Endothelial cell of umbilical vein (primary cell): ENCODE measurements around the gene FAM219A. TPM values are rescaled to one million over a fixed set of nuclear protein-coding genes. Genes with fewer than 3 reads are reported as not detected.

Source experiments
- BruUV-seq: library from RNA; stranded (reverse); fragments of 400-500 nt; replicated peaks from 2 replicates; lab custom pipeline; 2021; lab: Mats Ljungman, UMichigan
- CTCF ChIA-PET: fragments of 300-600, 350-600 bp; sonication (Branson Sonifier 250); formaldehyde crosslinking; loops from one replicate; lab custom pipeline; 2021; ENCODE audit warnings: antibody characterized with exemption, inconsistent platforms; lab: Charles Lee
- POLR2A ChIA-PET: fragments of 300-600, 350-600 bp; sonication (Branson Sonifier 250); formaldehyde crosslinking; loops from one replicate; lab custom pipeline; 2021; ENCODE audit warnings: antibody characterized with exemption, inconsistent platforms; lab: Charles Lee
- DNase-seq: peaks from one replicate; pipeline ENCODE4 v3.0.0-alpha.2; 2011; ENCODE audit warnings: low read depth, low spot score
- FAIRE-seq: peaks from 2 replicates; lab custom pipeline; 2011; peaks lifted over from hg19 to GRCh38; lab: Jason Lieb, UNC
- H2AFZ ChIP-seq: 2 replicates; pipeline ENCODE4 v1.6.0; 2012; ENCODE audit warnings: low read depth, low read length, control low read depth, inconsistent platforms
- H3K27ac ChIP-seq: 2 replicates; pipeline ENCODE4 v1.5.1; 2011; ENCODE audit warnings: low read depth, mild to moderate bottlenecking, control low read depth, low read length, moderate library complexity; ENCODE audit not compliant: insufficient read depth
- H3K27me3 ChIP-seq, 2 experiments: 2 replicates each; pipeline versions ENCODE4 v1.6.0 to v1.6.1; 2011; ENCODE audit warnings: low read length in 2 of 2, mixed read lengths in 1 of 2; ENCODE audit not compliant: control insufficient read depth in 2 of 2, insufficient read depth in 2 of 2
- H3K36me3 ChIP-seq, 2 experiments: 2 replicates in 1 of 2; 3 replicates in 1 of 2; pipeline ENCODE4 v1.5.1; 2011; ENCODE audit warnings: low read length in 2 of 2, mild to moderate bottlenecking in 1 of 2, moderate library complexity in 1 of 2; ENCODE audit not compliant: control insufficient read depth in 2 of 2, insufficient read depth in 2 of 2; ENCODE audit errors: extremely low read depth in 1 of 2
- H3K4me1 ChIP-seq: 3 replicates; pipeline ENCODE4 v1.5.1; 2011; ENCODE audit warnings: mild to moderate bottlenecking, low read length; ENCODE audit not compliant: control insufficient read depth, insufficient read depth; ENCODE audit errors: extremely low read depth
- H3K4me2 ChIP-seq: 2 replicates; pipeline ENCODE4 v1.6.1; 2011; ENCODE audit warnings: low read length, control low read depth, mixed read lengths; ENCODE audit not compliant: insufficient read depth
- H3K4me3 ChIP-seq, 3 experiments: fragments of 200-600 bp in 1 of 3; sonication (generic), shearing (Covaris generic) in 1 of 3; replicated peaks in 1 of 3; 2 replicates each; pipeline ENCODE4 v1.5.1; 2011 to 2016; ENCODE audit warnings: control low read depth in 3 of 3, low read length in 3 of 3, mild to moderate bottlenecking in 2 of 3, inconsistent platforms in 1 of 3, low read depth in 1 of 3, moderate library complexity in 1 of 3; ENCODE audit not compliant: insufficient read depth in 1 of 3
- H3K79me2 ChIP-seq: 2 replicates; pipeline ENCODE4 v1.6.0; 2012; ENCODE audit warnings: low read length, inconsistent platforms; ENCODE audit not compliant: control insufficient read depth, insufficient read depth
- H3K9ac ChIP-seq: replicated peaks from 2 replicates; pipeline ENCODE3; 2011; ENCODE audit warnings: low read length, control low read depth; ENCODE audit not compliant: insufficient read depth; ENCODE audit errors: extremely low read depth
- H3K9me1 ChIP-seq: replicated peaks from 3 replicates; pipeline ENCODE4 v1.6.0; 2011; ENCODE audit warnings: mild to moderate bottlenecking, low read length; ENCODE audit not compliant: control insufficient read depth, insufficient read depth; ENCODE audit errors: extremely low read depth
- H3K9me3 ChIP-seq: replicated peaks from 2 replicates; pipeline ENCODE4 v1.5.1; 2012; ENCODE audit warnings: low read length, inconsistent platforms; ENCODE audit not compliant: control insufficient read depth, insufficient read depth
- H4K20me1 ChIP-seq: replicated peaks from 2 replicates; pipeline ENCODE3; 2011; ENCODE audit warnings: mild to moderate bottlenecking, low read length; ENCODE audit not compliant: control insufficient read depth, insufficient read depth; ENCODE audit errors: extremely low read depth
- EZH2 ChIP-seq: IDR thresholded peaks from 2 replicates; pipeline ENCODE4 v1.6.1; 2012; ENCODE audit warnings: borderline replicate concordance, low read depth, mild to moderate bottlenecking, moderate library complexity, low read length, inconsistent platforms; ENCODE audit not compliant: severe bottlenecking
- FOS ChIP-seq: IDR thresholded peaks from 2 replicates; pipeline ENCODE4 v1.6.1; 2011; ENCODE audit warnings: mild to moderate bottlenecking, low read length, moderate library complexity, borderline replicate concordance; ENCODE audit not compliant: insufficient read depth
- GATA2 ChIP-seq: IDR thresholded peaks from 2 replicates; pipeline ENCODE4 v1.7.0; 2011; ENCODE audit warnings: low read depth, mild to moderate bottlenecking, moderate library complexity, mixed read lengths, low read length; ENCODE audit not compliant: insufficient read length, insufficient read depth
- JUN ChIP-seq: IDR thresholded peaks from 2 replicates; pipeline ENCODE4 v1.6.1; 2011; ENCODE audit warnings: borderline replicate concordance, low read depth; ENCODE audit not compliant: insufficient read length, insufficient read depth
- MYC ChIP-seq: IDR thresholded peaks from one replicate; pipeline ENCODE4 v1.6.1; 2011; ENCODE audit warnings: mild to moderate bottlenecking, low read depth, low read length
- POLR2A ChIP-seq: IDR thresholded peaks from 2 replicates; pipeline ENCODE4 v1.6.1; 2012; ENCODE audit warnings: low read depth, mild to moderate bottlenecking, control low read depth, low read length
- POLR2AphosphoS5 ChIP-seq: IDR thresholded peaks from 2 replicates; pipeline ENCODE4 v1.6.1; 2012; ENCODE audit warnings: low read depth, mild to moderate bottlenecking, control low read depth, low read length, moderate library complexity; ENCODE audit not compliant: insufficient read depth
- dilution Hi-C: fragments of 300-500 bp; cut with MboI; formaldehyde crosslinking; loops from one replicate; pipeline ENCODE4 v1.15.0; 2019; ENCODE audit warnings: low sequenced_read_pairs; ENCODE audit not compliant: extremely low pct_ligation_motif_present
- intact Hi-C: fragments of 100-400 bp; cut with micrococcal nuclease; formaldehyde crosslinking; loops from one replicate; pipeline ENCODE4 v1.10.0; 2022
- polyA plus RNA-seq, 4 experiments: library from polyadenylated mRNA; depleted of rRNA in 3 of 4; stranded (reverse) in 3 of 4; unstranded in 1 of 4; fragments of >200 nt; gene quantifications; 2 replicates each; pipeline versions ENCODE4 v1.2.1 to v1.2.3, GENCODE V29; 2011 to 2012; ENCODE audit warnings: missing spikeins in 1 of 4
- total RNA-seq: library from RNA; stranded (reverse); gene quantifications from 2 replicates; pipeline ENCODE4 v1.2.3, GENCODE V29; 2021
- TF ChIP-seq, protein P1 (sequence below), 2 donors: IDR thresholded peaks; 1 replicate in 1 of 2; 2 replicates in 1 of 2; pipeline ENCODE4 v1.5.1; 2011; ENCODE audit warnings: low read length in 2 of 2, mild to moderate bottlenecking in 2 of 2, moderate library complexity in 2 of 2, control low read depth in 1 of 2, inconsistent platforms in 1 of 2, low read depth in 1 of 2; ENCODE audit not compliant: insufficient read depth in 1 of 2; ENCODE audit errors: extremely low read depth in 1 of 2
- TF ChIP-seq, protein P2 (sequence below): IDR thresholded peaks from 2 replicates; pipeline ENCODE4 v1.6.1; 2011; ENCODE audit not compliant: insufficient read depth, insufficient read length

The FAM219A gene
- total and polyA plus RNA-seq, 2 donors (not counting 3 experiments of a cell fraction or from before 2014, with no cell fraction given): 18.1 to 35.7 TPM

DNA sequence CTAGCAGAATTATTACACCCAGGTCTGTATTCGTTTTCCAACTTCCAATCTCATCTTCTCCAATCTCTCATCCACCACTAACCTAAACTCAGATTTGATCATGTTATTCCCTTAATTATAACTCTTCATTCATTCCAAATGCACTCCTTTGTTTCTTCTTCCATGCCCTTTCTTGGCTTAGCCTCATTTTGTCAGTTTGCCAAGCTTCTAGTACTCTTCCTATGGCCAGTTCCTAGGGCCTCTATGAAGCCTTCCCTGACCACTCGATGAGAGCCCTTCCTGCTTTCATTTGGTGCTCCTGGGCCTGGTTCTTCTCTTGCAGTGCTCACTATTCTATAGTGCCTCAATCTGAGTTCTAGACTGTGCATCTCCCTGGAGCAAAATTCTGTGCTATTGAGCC, 5.8 kb downstream of the FAM219A start:
- CTCF ChIA-PET: interaction anchor here (1.6 to 6.3 kb wide), 6 partner anchors 7 to 139 kb away, joined by 5 to 37 read pairs (median 15); no protein-coding TSS in a partner anchor
- Histone ChIP-seq H3K9ac (no peak overlapping the region), H3K4me3 (no peak overlapping the region), H3K9me1 (no peaks in the 10 kb centered on the region), H3K9me3 (no peaks in the 10 kb centered on the region), H3K79me2 (peaks cover 60% of the 10 kb centered on the region), H3K36me3 (no peaks in the 10 kb centered on the region), H3K27me3 (no peaks in the 10 kb centered on the region), H3K4me1 (peaks cover 27% of the 10 kb centered on the region), H3K27ac (no peak overlapping the region), H3K4me2 (no peak overlapping the region), H2AFZ (no peak overlapping the region), H4K20me1 (peaks cover 3% of the 10 kb centered on the region)
- peak; percentile 58 for FAIRE-seq
- POLR2A ChIA-PET: no interaction called here
- dilution Hi-C loops: no loop called here
- intact Hi-C loops: loop anchor here (1.0 kb wide), 1 partner anchor 11 kb away; no protein-coding TSS in a partner anchor
- DNase-seq: peak; percentile 56
- no peak for TF ChIP-seq POLR2A
- no peak for TF ChIP-seq EZH2
- no peak for TF ChIP-seq GATA2
- TF ChIP-seq JUN: no peak
- TF ChIP-seq, protein P1, sequence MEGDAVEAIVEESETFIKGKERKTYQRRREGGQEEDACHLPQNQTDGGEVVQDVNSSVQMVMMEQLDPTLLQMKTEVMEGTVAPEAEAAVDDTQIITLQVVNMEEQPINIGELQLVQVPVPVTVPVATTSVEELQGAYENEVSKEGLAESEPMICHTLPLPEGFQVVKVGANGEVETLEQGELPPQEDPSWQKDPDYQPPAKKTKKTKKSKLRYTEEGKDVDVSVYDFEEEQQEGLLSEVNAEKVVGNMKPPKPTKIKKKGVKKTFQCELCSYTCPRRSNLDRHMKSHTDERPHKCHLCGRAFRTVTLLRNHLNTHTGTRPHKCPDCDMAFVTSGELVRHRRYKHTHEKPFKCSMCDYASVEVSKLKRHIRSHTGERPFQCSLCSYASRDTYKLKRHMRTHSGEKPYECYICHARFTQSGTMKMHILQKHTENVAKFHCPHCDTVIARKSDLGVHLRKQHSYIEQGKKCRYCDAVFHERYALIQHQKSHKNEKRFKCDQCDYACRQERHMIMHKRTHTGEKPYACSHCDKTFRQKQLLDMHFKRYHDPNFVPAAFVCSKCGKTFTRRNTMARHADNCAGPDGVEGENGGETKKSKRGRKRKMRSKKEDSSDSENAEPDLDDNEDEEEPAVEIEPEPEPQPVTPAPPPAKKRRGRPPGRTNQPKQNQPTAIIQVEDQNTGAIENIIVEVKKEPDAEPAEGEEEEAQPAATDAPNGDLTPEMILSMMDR (IDR thresholded peaks at IDR 0.05; ENCODE audit: extremely low read depth in 1 of 2, insufficient read depth in 1 of 2, low read depth in 1 of 2, low read length in 2 of 2): no peak
- TF ChIP-seq MYC: no peak
- TF ChIP-seq, protein P2, sequence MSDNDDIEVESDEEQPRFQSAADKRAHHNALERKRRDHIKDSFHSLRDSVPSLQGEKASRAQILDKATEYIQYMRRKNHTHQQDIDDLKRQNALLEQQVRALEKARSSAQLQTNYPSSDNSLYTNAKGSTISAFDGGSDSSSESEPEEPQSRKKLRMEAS: no peak
- TF ChIP-seq FOS: no peak
- no peak for TF ChIP-seq POLR2AphosphoS5
- BruUV-seq: no TSS peak
